Measurements from ENCODE around the gene FOXL2NB.
A peak's percentile ranks its signal among the peaks of the same experiment; 100 is the strongest.
"Not testable (repeated sequence)": the region's sequence is repeated elsewhere in the genome, so short reads cannot be mapped to it uniquely, and the experiment has no call there.

Gene FOXL2NB

DNA sequence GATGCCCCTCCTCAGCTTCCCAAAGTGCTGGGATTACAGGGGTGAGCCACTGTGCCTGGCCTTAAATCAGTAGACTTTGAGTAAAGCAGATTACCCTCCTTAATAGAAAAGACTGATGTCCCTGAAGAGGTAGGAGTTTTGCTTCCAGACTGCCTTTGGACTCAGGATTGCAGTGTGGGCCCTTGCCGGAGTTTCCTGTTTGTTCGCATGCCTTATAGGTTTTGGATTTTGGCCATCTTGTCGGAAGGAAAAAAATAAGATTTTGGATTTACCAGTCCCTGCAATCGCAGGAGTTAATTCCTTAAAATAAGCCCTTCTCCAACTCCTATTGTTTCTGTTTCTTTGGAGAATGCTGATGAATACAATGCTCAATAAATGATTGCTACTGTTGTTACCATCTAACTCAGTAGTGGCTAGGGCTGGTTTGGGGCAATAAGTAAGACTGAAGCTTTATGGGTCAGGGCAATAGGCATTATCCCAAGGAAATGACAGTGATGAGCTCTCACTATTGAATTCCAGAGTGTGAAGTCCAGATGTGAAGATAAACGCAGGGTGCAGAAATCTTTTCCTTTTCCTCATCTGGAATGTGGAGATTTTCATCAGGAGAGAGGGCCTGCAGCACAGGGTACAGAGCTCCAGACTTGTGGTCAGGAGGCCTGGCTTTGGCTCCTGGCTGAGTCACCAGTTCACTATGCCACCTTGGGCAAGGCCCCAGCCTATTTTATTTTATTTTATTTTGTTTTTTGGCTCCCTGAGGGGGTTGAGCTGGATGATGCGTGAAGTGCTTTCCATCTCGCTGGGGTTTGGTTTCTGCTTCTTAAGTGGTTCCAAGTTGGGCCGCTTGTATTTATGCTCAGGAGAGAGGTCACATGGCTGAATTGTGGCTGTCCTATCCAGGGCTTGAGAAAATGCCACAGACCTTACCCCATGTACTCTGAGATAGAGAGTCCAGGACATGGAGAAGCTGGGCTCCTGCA, 25.4 kb upstream of the FOXL2NB start:
- no peak overlapping the region for H3K4me2 ChIP-seq (ENCODE audit: low read length, poor library complexity, severe bottlenecking)
- no peak overlapping the region for H2BK15ac ChIP-seq (ENCODE audit: low read depth, poor library complexity, severe bottlenecking)
- H3K79me1 ChIP-seq (replicated peaks; ENCODE audit: low read length, poor library complexity, severe bottlenecking): no peaks in the 10 kb centered on the region
- H3K4me3 ChIP-seq (ENCODE audit: insufficient read depth in 1 of 2, low read depth in 1 of 2, low read length in 2 of 2): no peak overlapping the region
- H3K18ac ChIP-seq (ENCODE audit: low read depth in 1 of 2, low read length in 2 of 2): no peak overlapping the region
- no peak overlapping the region for H2AFZ ChIP-seq (ENCODE audit: low read depth, low read length)
- H2BK12ac ChIP-seq (ENCODE audit: low read length in 2 of 2): no peak overlapping the region
- H2AK5ac ChIP-seq (ENCODE audit: low read length, severe bottlenecking): peak overlapping the region; percentile 68
- H4K91ac ChIP-seq (ENCODE audit: low read length): no peak overlapping the region
- H4K8ac ChIP-seq (ENCODE audit: low read length): no peak overlapping the region
- no peak overlapping the region for H2BK5ac ChIP-seq (ENCODE audit: low read depth, low read length, poor library complexity, severe bottlenecking)
- H3K14ac ChIP-seq (ENCODE audit: low read length in 2 of 2): no peak overlapping the region
- H3K4ac ChIP-seq (ENCODE audit: low read depth in 1 of 2, low read length in 2 of 2): no peak overlapping the region
- H3K9ac ChIP-seq (ENCODE audit: low read length): peak overlapping the region; percentile 48
- no peaks in the 10 kb centered on the region for H3K9me3 ChIP-seq (ENCODE audit: control insufficient read depth, low read length)
- no peaks in the 10 kb centered on the region for H3K36me3 ChIP-seq (ENCODE audit: control insufficient read depth in 1 of 2, insufficient read depth in 2 of 2, low read depth in 1 of 2, low read length in 2 of 2)
- no peak overlapping the region for H3K23ac ChIP-seq (ENCODE audit: low read length in 2 of 2)
- whole genome bisulfite sequencing: 62% methylated on average over 6 of the region's 8 CpGs
- peak overlapping the region; percentile 71 for H3K27ac ChIP-seq (ENCODE audit: low read length, poor library complexity, severe bottlenecking)
- H3K4me1 ChIP-seq (ENCODE audit: control insufficient read depth, insufficient read depth, low read depth, low read length): peaks cover 11% of the 10 kb centered on the region
- peak; percentile 53 for DNase-seq
- no peak overlapping the region for H2BK120ac ChIP-seq (ENCODE audit: low read depth, low read length)
- H3K27me3 ChIP-seq (ENCODE audit: control insufficient read depth in 1 of 2, insufficient read depth in 1 of 2, low read length in 2 of 2): peaks cover 0 to 4% of the 10 kb centered on the region in 2 experiments

DNA sequence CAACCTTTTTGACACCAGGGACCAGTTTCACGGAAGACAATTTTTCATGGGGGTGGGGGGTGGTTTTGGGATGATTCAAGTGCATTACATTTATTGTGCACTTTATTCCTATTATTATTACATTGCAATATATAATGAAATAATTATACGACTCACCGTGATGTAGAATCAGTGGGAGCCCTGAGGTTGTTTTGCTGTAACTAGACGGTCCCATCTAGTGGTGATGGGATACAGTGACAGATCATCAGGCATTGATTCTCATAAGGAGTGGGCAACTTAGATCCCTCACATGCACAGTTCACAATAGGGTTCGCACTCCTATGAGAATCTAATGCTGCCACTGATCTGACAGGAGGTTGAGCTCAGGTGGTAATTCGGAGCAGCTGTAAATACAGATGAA, 24.6 kb upstream of the FOXL2NB start:
- not testable (repeated sequence) for H4K8ac ChIP-seq (ENCODE audit: low read length); H3K4me2 ChIP-seq (ENCODE audit: low read length, poor library complexity, severe bottlenecking); H2BK12ac ChIP-seq (ENCODE audit: low read length in 2 of 2); H3K27me3 ChIP-seq (ENCODE audit: control insufficient read depth in 1 of 2, insufficient read depth in 1 of 2, low read length in 2 of 2); H3K18ac ChIP-seq (ENCODE audit: low read depth in 1 of 2, low read length in 2 of 2); H3K14ac ChIP-seq (ENCODE audit: low read length in 2 of 2); H2BK5ac ChIP-seq (ENCODE audit: low read depth, low read length, poor library complexity, severe bottlenecking); DNase-seq; H2BK15ac ChIP-seq (ENCODE audit: low read depth, poor library complexity, severe bottlenecking); H3K4me3 ChIP-seq (ENCODE audit: insufficient read depth in 1 of 2, low read depth in 1 of 2, low read length in 2 of 2); H2BK120ac ChIP-seq (ENCODE audit: low read depth, low read length); H3K23ac ChIP-seq (ENCODE audit: low read length in 2 of 2); H3K4me1 ChIP-seq (ENCODE audit: control insufficient read depth, insufficient read depth, low read depth, low read length); H3K79me1 ChIP-seq (replicated peaks; ENCODE audit: low read length, poor library complexity, severe bottlenecking); H3K9me3 ChIP-seq (ENCODE audit: control insufficient read depth, low read length); H4K91ac ChIP-seq (ENCODE audit: low read length); H2AFZ ChIP-seq (ENCODE audit: low read depth, low read length); H3K4ac ChIP-seq (ENCODE audit: low read depth in 1 of 2, low read length in 2 of 2); H3K36me3 ChIP-seq (ENCODE audit: control insufficient read depth in 1 of 2, insufficient read depth in 2 of 2, low read depth in 1 of 2, low read length in 2 of 2)
- Histone ChIP-seq H3K27ac (ENCODE audit: low read length, poor library complexity, severe bottlenecking) (peak overlapping the region; percentile 66), H2AK5ac (ENCODE audit: low read length, severe bottlenecking) (peak overlapping the region; percentile 68), H3K9ac (ENCODE audit: low read length) (peak overlapping the region; percentile 48)
- WGBS: 88% methylated on average over 5 of the region's 6 CpGs

DNA sequence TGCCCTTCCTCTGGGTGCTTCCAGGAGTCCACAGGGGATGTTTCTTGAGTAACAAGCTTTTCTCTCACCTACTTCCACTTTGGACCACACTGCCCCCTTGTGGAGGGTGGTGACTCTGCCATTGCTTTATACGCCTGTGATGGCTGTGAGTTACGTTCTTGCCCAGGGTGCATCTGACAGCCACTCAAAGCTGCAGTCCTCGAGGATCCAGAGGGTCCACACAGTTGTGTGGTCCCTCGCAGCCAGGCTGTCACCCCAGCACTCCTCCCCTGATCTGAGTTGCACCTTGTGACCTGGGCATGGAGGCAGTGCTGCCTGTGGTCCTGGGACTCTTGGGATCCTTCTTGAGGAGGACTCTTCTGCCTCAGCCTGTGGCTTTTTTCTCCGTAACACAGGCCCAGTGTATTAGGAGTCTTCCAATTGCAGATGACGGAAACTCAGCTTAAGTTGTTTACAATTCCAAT, 23.5 kb upstream of the FOXL2NB start:
- H2BK15ac ChIP-seq (ENCODE audit: low read depth, poor library complexity, severe bottlenecking): no peak overlapping the region
- no peaks in the 10 kb centered on the region for H3K36me3 ChIP-seq (ENCODE audit: control insufficient read depth in 1 of 2, insufficient read depth in 2 of 2, low read depth in 1 of 2, low read length in 2 of 2)
- no peak overlapping the region for H3K27ac ChIP-seq (ENCODE audit: low read length, poor library complexity, severe bottlenecking)
- no peak overlapping the region for H3K4me3 ChIP-seq (ENCODE audit: insufficient read depth in 1 of 2, low read depth in 1 of 2, low read length in 2 of 2)
- no peak overlapping the region for H3K23ac ChIP-seq (ENCODE audit: low read length in 2 of 2)
- H3K9me3 ChIP-seq (ENCODE audit: control insufficient read depth, low read length): no peaks in the 10 kb centered on the region
- no peak overlapping the region for H2BK120ac ChIP-seq (ENCODE audit: low read depth, low read length)
- WGBS: 3% methylated on average over 4 of the region's 6 CpGs
- H2AK5ac ChIP-seq (ENCODE audit: low read length, severe bottlenecking): no peak overlapping the region
- H3K4ac ChIP-seq (ENCODE audit: low read depth in 1 of 2, low read length in 2 of 2): no peak overlapping the region
- no peak overlapping the region for H2BK5ac ChIP-seq (ENCODE audit: low read depth, low read length, poor library complexity, severe bottlenecking)
- H2AFZ ChIP-seq (ENCODE audit: low read depth, low read length): no peak overlapping the region
- no peak overlapping the region for H3K14ac ChIP-seq (ENCODE audit: low read length in 2 of 2)
- H4K8ac ChIP-seq (ENCODE audit: low read length): no peak overlapping the region
- no peak overlapping the region for H4K91ac ChIP-seq (ENCODE audit: low read length)
- no peak overlapping the region for H3K4me2 ChIP-seq (ENCODE audit: low read length, poor library complexity, severe bottlenecking)
- peaks cover 10% of the 10 kb centered on the region for H3K4me1 ChIP-seq (ENCODE audit: control insufficient read depth, insufficient read depth, low read depth, low read length)
- DNase-seq: peak; percentile 83
- no peak overlapping the region for H3K18ac ChIP-seq (ENCODE audit: low read depth in 1 of 2, low read length in 2 of 2)
- H3K79me1 ChIP-seq (replicated peaks; ENCODE audit: low read length, poor library complexity, severe bottlenecking): no peaks in the 10 kb centered on the region
- no peak overlapping the region for H2BK12ac ChIP-seq (ENCODE audit: low read length in 2 of 2)
- H3K27me3 ChIP-seq (ENCODE audit: control insufficient read depth in 1 of 2, insufficient read depth in 1 of 2, low read length in 2 of 2): peaks cover 0 to 4% of the 10 kb centered on the region in 2 experiments
- no peak overlapping the region for H3K9ac ChIP-seq (ENCODE audit: low read length)

DNA sequence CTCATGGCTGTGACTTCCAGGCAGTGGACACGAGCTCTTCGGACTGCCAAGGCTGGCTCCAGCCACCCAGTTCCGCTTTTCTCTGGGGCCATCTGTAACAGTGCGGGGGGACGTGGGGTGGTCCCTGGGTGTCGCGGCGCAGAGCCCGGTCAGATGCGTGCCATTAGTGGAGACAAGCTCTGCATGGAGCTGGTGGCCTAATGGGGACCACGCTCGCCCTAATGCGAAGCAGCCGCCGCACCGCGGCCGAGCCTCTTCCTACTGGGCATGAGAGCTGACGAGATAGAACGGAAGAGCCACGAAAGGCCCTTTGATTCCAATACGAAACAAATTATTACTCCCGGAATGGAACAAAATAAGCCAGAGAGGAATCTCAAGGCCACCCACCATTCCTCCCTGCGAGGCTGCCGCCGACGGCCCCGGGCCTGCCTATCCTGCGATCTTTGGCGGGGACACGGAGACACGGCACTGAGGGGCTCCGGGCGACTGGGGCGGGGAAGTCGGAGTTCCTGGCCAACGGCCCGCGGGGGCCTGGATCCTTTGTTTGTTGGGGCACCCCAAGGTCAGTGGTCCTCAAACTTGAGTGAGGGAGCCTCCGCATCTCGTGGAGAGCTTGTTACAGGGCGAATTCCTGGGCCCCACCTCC, 18.2 kb upstream of the FOXL2NB start:
- Histone ChIP-seq H3K4me3 (ENCODE audit: insufficient read depth in 1 of 2, low read depth in 1 of 2, low read length in 2 of 2) (no peak overlapping the region), H3K14ac (ENCODE audit: low read length in 2 of 2) (no peak overlapping the region), H2BK15ac (ENCODE audit: low read depth, poor library complexity, severe bottlenecking) (no peak overlapping the region), H4K91ac (ENCODE audit: low read length) (no peak overlapping the region), H3K9ac (ENCODE audit: low read length) (no peak overlapping the region), H3K36me3 (ENCODE audit: control insufficient read depth in 1 of 2, insufficient read depth in 2 of 2, low read depth in 1 of 2, low read length in 2 of 2) (no peaks in the 10 kb centered on the region), H3K18ac (ENCODE audit: low read depth in 1 of 2, low read length in 2 of 2) (no peak overlapping the region), H3K79me1 (replicated peaks; ENCODE audit: low read length, poor library complexity, severe bottlenecking) (no peaks in the 10 kb centered on the region), H2BK120ac (ENCODE audit: low read depth, low read length) (no peak overlapping the region), H4K8ac (ENCODE audit: low read length) (no peak overlapping the region), H2BK5ac (ENCODE audit: low read depth, low read length, poor library complexity, severe bottlenecking) (no peak overlapping the region), H3K27ac (ENCODE audit: low read length, poor library complexity, severe bottlenecking) (no peak overlapping the region), H2AFZ (ENCODE audit: low read depth, low read length) (no peak overlapping the region), H3K4me1 (ENCODE audit: control insufficient read depth, insufficient read depth, low read depth, low read length) (no peaks in the 10 kb centered on the region), H3K9me3 (ENCODE audit: control insufficient read depth, low read length) (no peaks in the 10 kb centered on the region), H3K4ac (ENCODE audit: low read depth in 1 of 2, low read length in 2 of 2) (no peak overlapping the region), H3K23ac (ENCODE audit: low read length in 2 of 2) (no peak overlapping the region), H3K4me2 (ENCODE audit: low read length, poor library complexity, severe bottlenecking) (no peak overlapping the region), H2BK12ac (ENCODE audit: low read length in 2 of 2) (no peak overlapping the region), H3K27me3 (ENCODE audit: control insufficient read depth in 1 of 2, insufficient read depth in 1 of 2, low read length in 2 of 2) (peaks cover 10 to 27% of the 10 kb centered on the region in 2 experiments), H2AK5ac (ENCODE audit: low read length, severe bottlenecking) (no peak overlapping the region)
- no peak for DNase-seq
- WGBS: 92% methylated on average over 42 of the region's 42 CpGs

All from mesenchymal stem cell (in vitro differentiated cells and primary cell).